HG03066 (cell line): ENCODE data around the gene PRKG1.
"Not testable (repeated sequence)": the region's sequence is repeated elsewhere in the genome, so short reads cannot be mapped to it uniquely, and the experiment has no call there.

Experiments
- ATAC-seq: cut with Tn5 transposase; IDR thresholded peaks from one replicate; pipeline ENCODE4 v1.9.1; 2021; ENCODE audit warnings: low read depth; ENCODE audit not compliant: unreplicated experiment

The PRKG1 gene

DNA sequence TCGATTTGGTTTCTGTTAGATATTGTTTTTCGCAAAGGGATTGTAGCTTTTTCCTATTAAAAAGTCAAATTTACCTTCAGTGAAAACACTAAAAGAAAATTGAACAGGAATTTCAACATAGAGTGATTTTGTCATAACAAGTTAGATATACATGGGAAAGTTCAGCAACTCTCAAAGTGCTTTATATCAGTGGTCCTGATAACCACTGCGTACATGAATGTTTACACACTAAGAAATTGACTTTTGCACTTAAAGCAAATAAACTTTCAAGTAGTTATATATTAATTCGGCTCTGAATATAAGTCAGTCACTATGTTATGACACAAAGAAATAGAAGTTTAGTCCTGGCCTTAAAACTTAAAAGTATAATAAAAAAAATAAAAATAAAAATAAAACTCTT, 1138.5 kb downstream of the PRKG1 start:
- no peak for ATAC-seq

DNA sequence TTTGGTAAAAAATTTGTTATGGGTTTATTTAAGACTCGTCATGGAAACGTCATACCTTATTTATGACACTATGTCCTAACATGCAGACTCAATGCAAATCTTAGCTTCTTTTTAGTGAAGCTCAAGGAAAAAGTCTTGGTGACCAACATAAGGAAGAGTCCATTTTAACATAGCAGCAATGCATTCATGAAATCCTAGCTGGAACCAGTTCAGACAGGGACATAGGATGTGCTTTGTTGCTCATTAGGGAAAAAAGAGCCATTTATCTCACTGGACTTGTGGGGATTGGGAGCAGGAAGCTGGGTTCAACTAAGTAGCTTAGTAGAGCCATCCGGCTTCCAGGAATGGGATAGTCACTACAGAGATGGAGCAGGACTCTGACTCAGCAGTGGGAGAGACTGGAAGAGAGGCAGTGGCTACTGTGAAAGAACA, 1139.0 kb downstream of the PRKG1 start:
- no peak for ATAC-seq

DNA sequence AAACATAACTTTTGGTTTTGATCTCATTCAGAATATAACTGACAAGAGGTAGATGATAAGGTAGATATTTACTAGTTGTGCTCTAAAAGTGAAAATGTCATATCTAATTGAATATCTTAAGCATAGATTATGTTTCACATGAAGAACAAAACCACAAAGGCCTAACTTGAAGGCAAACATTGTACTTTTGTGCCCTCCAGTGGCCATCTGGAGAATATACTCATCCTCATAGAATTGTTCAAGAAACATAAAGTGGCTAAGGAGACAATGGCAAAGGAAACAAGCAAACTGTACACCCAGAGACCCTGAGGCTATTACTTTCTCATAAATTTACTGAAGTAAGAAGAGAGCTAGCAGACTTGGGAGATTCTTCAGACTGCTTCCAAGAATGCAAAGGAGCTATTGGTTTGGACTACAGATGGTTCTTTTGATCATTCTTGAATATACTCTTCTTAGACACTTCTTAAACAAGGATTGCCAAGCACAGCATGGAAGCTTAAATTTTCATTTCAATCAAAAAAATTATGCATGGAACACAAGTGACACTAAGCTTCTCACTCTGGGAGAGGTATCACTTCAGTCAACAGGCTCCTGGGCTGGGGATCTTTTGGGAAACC, 1141.6 kb downstream of the PRKG1 start:
- peak; percentile 65 for ATAC-seq

DNA sequence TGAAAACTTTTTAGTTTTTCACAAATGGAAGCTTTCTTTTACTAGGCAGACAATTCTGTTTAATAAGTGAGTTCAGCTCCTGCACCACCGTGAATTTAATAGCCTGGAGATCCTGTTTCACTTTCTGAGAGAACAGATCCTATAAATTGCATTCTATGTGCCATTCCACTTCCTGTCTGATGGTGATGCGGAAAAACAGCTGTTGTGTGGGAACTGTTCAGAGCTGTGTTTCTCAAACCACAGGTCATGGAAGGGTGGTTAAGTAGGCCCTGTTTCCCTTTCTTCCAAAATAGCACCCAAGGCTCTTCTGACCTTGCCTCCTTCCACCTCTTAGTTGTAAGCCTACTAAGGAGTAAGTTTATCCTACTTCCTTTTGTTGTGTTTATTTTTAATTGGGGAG, 1142.6 kb downstream of the PRKG1 start:
- ATAC-seq = peak; percentile 67

DNA sequence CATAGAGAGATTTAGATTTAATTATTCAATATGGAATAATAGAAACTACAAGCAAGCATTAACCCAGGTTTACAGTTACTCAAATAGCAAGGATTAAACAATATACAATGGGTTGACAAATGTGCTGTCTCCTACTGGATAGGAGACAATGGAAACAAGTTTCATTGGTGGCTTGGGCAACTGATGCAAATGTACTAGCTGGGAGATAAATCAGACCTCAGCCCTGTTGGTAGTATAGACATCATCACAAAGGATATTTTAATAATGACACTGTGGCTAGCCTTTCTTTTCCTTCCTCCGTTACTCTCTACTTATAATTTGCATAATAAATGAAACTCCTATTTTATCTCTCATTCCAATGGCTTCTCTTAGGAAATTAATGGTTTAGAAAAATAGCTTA, 1143.2 kb downstream of the PRKG1 start:
- no peak for ATAC-seq

DNA sequence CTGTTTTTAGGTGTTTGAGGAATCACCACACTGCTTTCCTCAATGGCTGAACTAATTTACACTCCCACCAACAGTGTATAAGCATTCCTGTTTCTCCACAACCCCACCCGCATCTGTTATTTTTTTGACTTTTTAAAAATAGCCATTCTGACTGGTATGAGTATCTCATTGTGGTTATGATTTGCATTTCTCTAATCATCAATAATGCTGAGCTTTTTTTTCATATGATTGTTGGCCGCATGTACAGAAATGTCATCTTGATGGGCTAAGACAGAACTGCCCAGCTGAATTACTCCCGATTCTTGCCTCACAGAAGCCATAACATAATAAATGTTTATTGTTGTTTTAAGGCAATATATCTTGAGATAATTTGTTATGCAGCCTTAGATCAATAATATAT, 1146.7 kb downstream of the PRKG1 start:
- ATAC-seq = no peak

DNA sequence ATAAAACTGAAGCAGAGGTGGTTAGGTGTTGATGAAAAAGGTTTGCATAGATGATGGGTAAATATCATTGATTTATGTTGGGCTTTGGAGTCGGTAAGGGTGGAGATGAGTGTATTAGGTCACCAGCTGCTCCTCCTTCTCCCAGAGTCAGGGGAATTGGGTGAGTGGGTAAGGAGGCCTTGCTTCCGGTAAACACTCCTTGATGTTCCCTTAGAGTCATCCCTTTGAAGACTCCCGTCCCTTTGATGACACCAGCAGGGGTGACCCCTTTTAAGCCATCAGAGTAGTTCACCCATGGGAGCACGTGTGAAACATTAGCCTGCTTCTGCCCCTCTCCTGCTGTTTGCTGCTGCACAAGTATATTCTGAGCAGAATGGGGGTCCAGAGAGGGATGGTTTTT, 1147.6 kb downstream of the PRKG1 start:
- ATAC-seq = no peak

DNA sequence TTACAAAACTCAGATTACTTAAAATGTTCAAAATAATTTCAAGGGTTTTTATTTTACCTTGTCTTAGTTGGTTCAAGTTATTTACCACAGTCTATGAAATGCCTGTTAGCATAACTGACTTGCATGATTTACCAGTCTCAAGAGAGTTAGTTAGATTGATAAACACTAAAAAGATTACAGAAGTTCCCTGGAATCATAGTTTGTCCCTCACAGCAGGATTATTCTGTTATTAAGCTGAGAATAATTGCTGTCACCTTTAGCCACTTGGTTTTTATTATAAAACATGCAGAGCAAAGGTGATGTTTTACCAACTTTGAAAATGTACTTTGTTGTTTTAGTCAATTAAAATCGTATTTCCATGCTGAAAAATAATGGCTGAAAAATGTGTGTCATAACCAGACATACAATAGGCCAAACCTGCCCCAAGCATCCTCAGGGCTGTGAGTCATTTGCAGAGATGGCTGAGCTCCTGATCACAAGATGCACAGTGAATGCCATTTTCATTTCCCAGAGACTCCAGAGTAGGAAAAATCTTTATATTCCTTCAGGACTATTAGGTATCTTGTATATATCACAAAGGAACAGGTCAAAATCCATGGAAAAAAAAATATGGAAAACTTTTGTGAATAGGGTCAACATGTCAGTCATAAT, 1152.0 kb downstream of the PRKG1 start:
- ATAC-seq = no peak

DNA sequence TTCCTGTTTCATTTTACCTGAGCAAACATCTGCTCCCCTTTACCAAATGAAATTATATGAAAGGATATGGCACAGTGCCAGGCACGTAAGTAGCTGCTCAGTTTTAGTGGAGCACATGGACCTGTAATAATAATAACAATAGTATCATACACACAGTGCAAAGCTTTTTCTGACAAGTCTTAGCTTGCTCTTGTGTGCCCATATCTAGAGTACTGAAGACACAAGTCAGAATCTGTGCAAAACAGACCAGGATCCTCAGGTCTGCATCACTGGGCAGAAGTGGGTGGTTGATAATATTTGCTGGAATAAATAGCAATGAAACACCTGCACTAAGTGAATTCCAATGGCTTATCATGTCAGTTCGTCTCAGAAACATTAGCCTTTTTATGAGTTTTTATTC, 1154.3 kb downstream of the PRKG1 start:
- no peak for ATAC-seq

DNA sequence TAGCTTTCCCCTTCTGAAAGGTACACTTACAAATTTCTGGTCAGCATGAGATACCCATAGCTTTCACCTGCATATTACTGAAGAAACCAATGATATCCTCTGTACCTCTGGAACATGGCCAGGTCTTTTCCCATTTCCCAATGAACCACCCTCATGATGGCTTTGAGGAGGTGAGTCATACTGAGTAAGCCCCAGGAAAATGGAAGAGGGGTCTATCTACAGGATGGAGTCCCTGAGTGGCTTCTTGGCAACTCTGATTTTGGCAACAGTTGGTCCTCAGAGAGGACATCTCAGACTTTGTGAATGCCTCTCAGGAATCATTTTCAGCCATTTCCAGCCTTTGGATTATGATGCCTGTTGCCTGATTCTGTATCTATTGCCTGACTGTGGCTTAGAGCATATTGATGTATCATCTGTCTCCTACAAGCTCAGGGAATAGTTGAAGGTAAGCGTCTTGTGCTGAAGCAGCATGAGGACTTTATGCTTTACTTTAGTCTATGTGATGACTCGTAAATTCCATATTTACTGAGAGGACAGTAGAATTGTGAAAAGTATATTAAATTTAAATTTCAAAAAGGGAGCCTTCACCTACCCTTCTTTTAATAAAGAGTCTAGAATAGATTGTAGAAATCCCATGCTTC, 1155.1 kb downstream of the PRKG1 start:
- ATAC-seq = no peak

DNA sequence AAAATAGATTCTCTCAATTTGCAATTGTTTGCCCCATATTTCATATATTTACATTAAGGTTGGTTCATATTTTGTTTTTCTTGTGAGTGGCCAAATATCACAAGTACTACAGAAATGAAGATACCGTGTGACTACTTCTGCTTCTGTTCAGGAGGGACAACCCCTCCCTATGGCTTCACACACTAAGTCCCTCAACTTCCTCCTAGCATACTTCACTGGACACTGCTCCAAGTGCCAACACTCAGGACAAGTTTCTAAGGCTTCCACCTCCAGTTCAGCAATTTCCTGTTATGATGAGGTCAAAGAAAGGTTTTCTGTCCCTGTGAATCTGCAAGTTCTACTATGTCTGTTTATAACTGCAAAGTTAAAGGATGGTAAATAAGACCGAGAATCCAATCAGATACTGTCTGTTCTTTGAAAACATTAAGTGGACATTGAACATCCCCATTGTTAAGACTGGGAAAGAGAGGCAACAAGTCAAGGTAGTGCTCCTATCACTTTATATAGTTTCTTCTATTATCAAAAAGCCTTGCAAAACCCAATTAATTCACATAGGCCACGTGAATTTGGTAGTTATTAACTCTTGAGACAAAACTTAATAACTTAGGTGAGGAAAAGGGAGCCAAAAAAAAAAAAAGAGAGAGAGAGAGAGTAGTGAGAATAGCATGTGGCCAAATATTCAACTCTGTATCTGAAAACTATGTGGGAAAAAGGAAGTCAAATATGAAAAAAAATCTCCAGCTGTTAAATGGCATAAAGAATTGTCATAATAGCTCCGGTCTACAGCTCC, 1158.5 kb downstream of the PRKG1 start:
- ATAC-seq = peak; percentile 95

DNA sequence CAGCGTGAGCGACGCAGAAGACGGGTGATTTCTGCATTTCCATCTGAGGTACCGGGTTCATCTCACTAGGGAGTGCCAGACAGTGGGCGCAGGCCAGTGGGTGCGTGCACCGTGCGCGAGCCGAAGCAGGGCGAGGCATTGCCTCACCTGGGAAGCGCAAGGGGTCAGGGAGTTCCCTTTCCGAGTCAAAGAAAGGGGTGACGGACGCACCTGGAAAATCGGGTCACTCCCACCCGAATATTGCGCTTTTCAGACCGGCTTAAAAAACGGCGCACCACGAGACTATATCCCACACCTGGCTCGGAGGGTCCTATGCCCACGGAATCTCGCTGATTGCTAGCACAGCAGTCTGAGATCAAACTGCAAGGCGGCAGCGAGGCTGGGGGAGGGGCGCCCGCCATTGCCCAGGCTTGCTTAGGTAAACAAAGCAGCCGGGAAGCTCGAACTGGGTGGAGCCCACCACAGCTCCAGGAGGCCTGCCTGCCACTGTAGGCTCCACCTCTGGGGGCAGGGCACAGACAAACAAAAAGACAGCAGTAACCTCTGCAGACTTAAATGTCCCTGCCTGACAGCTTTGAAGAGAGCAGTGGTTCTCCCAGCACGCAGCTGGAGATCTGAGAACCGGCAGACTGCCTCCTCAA, 1159.2 kb downstream of the PRKG1 start:
- not testable (repeated sequence) for ATAC-seq

DNA sequence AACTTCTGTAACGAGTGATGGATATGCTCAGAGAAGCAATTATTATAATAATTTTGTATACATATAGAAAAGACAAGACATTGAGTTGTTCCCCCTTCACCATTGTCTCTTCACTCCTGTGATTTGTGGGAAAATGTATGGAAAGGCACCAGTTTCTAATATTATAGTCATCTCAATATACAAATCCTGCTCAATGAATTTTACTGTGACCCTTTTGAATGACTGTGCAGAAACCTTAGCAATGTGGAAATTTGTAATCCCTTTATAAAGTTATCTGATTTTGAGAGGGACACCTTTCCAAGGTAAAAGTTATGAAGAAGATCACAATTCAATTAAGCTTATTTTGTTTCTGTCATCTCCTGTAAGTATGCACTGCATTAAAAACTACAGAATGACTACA, 1165.5 kb downstream of the PRKG1 start:
- ATAC-seq = no peak

DNA sequence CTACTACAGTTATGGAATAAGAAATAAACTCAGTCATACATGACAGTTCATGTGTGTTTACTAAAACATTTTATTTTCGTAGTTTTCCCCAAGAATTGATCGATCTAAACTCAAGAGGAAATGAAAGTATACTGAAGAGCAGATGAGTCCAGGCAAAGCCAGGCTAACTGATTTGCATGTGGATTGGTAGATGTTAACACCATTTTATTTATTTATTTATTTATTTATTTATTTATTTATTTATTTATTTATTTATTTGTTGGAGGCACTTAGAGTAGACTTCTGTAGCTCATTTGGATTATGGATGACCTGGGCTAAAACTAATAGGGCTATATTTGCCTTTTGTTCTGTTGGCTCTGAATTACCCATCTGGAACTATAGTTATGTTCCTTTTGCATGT, 1171.3 kb downstream of the PRKG1 start:
- no peak for ATAC-seq

DNA sequence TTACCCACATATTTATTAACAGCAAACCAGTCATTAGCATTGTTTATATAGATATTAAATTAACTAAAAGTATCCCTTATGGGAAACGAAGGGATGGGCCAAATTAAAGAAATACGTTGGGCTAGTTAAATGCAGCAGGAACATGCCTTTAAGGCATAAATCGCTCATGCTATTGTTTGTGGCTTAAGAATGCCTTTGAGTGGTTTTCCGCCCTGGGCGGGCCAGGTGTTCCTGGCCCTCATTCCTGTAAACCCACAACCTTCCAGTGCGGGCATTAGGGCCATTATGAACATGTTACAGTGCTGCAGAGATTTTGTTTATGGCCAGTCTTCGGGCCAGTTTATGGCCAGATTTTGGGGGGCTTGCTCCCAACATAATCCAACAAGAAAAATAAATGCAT, 1173.6 kb downstream of the PRKG1 start:
- not testable (repeated sequence) for ATAC-seq

DNA sequence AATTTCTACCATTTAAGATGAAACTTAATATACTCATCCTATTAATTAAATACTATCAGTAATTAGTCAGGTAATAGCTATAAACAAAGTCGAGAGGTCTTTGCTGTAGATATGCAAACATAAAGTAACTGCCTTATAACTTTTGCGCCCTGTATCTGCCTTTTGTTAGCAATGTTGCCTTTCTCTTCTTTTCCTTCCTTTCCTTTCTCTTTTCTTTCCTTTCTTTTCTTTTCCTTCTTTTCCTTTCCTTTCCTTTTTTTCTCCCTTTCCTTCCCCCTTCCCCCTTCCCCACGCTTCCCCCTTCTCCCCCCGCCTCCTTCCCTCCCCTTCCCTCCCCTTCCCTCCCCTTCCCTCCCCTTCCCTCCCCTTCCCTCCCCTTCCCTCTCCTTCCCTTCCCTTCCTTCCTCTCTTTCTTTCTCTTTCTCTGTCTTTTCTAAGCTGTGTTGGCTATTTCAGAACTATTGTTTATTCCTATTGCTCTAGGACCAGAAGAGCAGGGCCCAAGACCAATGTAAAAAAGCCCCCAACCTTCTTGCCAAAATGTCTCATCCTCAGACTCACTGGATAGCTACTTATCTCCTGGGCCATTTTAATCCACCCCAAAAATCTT, 1174.5 kb downstream of the PRKG1 start:
- ATAC-seq = no peak

DNA sequence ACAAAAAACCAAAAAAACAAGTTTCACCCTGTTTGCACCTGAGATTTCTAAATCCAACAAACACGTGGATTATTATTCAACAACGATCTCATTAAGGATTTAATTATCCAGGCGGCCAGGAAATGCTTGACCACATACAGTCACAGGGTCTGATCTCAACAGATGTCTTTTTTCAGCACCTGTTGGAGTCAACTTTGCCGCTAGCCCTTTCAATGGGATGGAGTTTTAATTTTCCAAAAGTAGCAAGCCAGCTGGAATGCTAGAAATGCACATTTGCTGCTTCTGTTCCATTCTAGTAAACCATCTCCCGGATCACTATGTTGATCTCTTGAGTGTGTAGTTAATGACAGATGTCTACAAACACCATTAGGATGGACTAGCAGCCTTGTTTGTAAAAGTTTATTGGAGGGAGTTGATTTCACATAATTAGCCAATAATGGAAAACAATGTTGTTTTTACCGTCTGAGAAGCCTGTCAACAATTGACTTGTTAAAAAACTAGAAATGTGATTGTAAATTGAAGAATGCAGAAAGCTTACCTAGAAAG, 1175.6 kb downstream of the PRKG1 start:
- ATAC-seq = no peak

DNA sequence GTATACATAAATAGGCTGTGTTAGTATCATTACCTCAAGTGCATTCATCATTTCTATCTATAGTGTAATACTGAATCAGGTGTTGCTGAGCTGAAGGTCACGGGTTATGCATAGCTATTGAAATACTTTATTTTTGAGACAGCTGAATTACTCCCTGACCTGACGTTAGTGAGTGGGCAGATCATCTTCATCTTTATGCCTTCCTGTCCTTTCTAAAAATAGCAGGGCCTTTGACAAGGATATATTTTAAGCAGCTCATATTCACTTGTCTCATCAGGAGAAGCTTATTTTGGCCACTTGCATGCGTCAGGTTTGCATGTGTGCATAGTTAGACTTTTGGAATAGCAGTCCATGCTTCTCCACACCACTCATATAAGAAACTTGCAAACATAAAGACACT, 1176.2 kb downstream of the PRKG1 start:
- no peak for ATAC-seq

DNA sequence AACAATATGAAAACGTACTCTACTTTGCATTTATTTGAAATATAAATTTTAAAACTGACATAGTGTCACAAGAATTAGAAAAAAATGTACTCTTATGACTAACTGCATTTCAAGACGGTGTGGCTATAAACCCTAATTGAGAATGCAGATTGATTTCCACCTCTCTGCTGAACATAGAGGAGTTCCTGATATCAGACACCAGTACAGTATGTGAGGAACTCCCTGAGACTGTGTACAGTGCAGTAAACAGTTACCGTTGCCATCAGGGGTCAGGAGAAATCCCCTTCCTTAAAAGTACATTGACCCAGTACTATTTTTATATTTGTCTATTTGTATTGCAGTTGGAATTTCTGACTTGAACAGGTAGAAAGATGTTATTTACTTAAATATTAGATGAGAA, 1178.0 kb downstream of the PRKG1 start:
- ATAC-seq = no peak
